ENCODE data around the gene MEGF11.
A peak's percentile ranks its signal among the peaks of the same experiment; 100 is the strongest.

Gene MEGF11

GRCh38 chr15:65920825-65921309, 332.7 kb downstream of the MEGF11 start:
- no peak for DNase-seq (ENCODE audit: low read depth in 1 of 2, low spot score in 1 of 2)
- H3K4me3 ChIP-seq (replicated peaks; ENCODE audit: insufficient read depth, low read length), result no peak overlapping the region
- H3K27me3 ChIP-seq (ENCODE audit: insufficient read depth, poor library complexity, severe bottlenecking), result no peaks in the 10 kb centered on the region
- no peak overlapping the region for H3K27ac ChIP-seq (replicated peaks)
- TF ChIP-seq GABPA (IDR thresholded peaks at IDR 0.05; ENCODE audit: low read depth) (no peak), REST (IDR thresholded peaks at IDR 0.05; ENCODE audit: insufficient replicate concordance, low read depth) (no peak), CTCF (IDR thresholded peaks at IDR 0.05; ENCODE audit: insufficient read depth, low read length) (no peak), POLR2AphosphoS5 (IDR thresholded peaks at IDR 0.05; ENCODE audit: low read depth) (no peak), SPI1 (IDR thresholded peaks at IDR 0.05; ENCODE audit: borderline replicate concordance, low read depth) (no peak)

GRCh38 chr15:65920121-65920520, 333.4 kb downstream of the MEGF11 start:
- Histone ChIP-seq H3K27ac (replicated peaks) (no peak overlapping the region), H3K4me3 (replicated peaks; ENCODE audit: insufficient read depth, low read length) (no peak overlapping the region), H3K27me3 (ENCODE audit: insufficient read depth, poor library complexity, severe bottlenecking) (no peaks in the 10 kb centered on the region)
- DNase-seq (ENCODE audit: low read depth in 1 of 2, low spot score in 1 of 2), result peak in 1 of 2 experiments; percentile 26
- TF ChIP-seq GABPA (IDR thresholded peaks at IDR 0.05; ENCODE audit: low read depth), result no peak
- TF ChIP-seq SPI1 (IDR thresholded peaks at IDR 0.05; ENCODE audit: borderline replicate concordance, low read depth), result no peak
- TF ChIP-seq POLR2AphosphoS5 (IDR thresholded peaks at IDR 0.05; ENCODE audit: low read depth), result no peak
- no peak for TF ChIP-seq CTCF (IDR thresholded peaks at IDR 0.05; ENCODE audit: insufficient read depth, low read length)
- TF ChIP-seq REST (IDR thresholded peaks at IDR 0.05; ENCODE audit: insufficient replicate concordance, low read depth), result no peak

- TF ChIP-seq GABPA (IDR thresholded peaks at IDR 0.05; ENCODE audit: low read depth), result no peak
- TF ChIP-seq REST (IDR thresholded peaks at IDR 0.05; ENCODE audit: insufficient replicate concordance, low read depth), result no peak
- TF ChIP-seq POLR2AphosphoS5 (IDR thresholded peaks at IDR 0.05; ENCODE audit: low read depth), result no peak
- TF ChIP-seq SPI1 (IDR thresholded peaks at IDR 0.05; ENCODE audit: borderline replicate concordance, low read depth), result no peak
- no peak for TF ChIP-seq CTCF (IDR thresholded peaks at IDR 0.05; ENCODE audit: insufficient read depth, low read length)
- no peak for DNase-seq (ENCODE audit: low read depth in 1 of 2, low spot score in 1 of 2)
- no peak overlapping the region for H3K4me3 ChIP-seq (replicated peaks; ENCODE audit: insufficient read depth, low read length)
- H3K27me3 ChIP-seq (ENCODE audit: insufficient read depth, poor library complexity, severe bottlenecking), result no peaks in the 10 kb centered on the region
- H3K27ac ChIP-seq (replicated peaks), result no peak overlapping the region
These were observed 334.2 kb downstream of the MEGF11 start for GRCh38 chr15:65919353-65919752.
